Adrenal gland (tissue), 12 donors: ENCODE measurements around the gene BRD4. TPM values are rescaled to one million over a fixed set of nuclear protein-coding genes. Genes with fewer than 3 reads are reported as not detected.
A peak's percentile ranks its signal among the peaks of the same experiment; 100 is the strongest.

Experiments
- DNase-seq, 7 donors: peaks; one replicate each; pipeline ENCODE4 v3.0.0-alpha.2; 2019 to 2020
- H3K27ac ChIP-seq, 5 donors: fragments of 200-600 bp; sonication (generic) in 4 of 5; 1 replicate in 3 of 5; 2 replicates in 2 of 5; pipeline versions ENCODE4 v1.5.1 to v1.8.0; 2016 to 2020; ENCODE audit warnings: mild to moderate bottlenecking in 1 of 5
- H3K27me3 ChIP-seq: fragments of 200-600 bp; 2 replicates; pipeline ENCODE4 v1.8.0; 2021
- H3K36me3 ChIP-seq, 2 donors: fragments of 200-600 bp; replicated peaks in 1 of 2; 1 replicate in 1 of 2; 2 replicates in 1 of 2; pipeline versions ENCODE4 v1.5.1 to v1.8.0; 2018 to 2022
- H3K4me1 ChIP-seq, 2 donors: fragments of 200-600 bp; replicated peaks in 1 of 2; 1 replicate in 1 of 2; 2 replicates in 1 of 2; pipeline versions ENCODE4 v1.5.1 to v1.8.0; 2018 to 2021
- H3K4me3 ChIP-seq, 4 donors: fragments of 200-600 bp; sonication (generic) in 3 of 4; one replicate each; pipeline ENCODE4 v1.5.1; 2016 to 2018
- H3K9me3 ChIP-seq, 3 donors: fragments of 200-600 bp; sonication (generic) in 1 of 3; replicated peaks in 1 of 3; 1 replicate in 2 of 3; 2 replicates in 1 of 3; pipeline versions ENCODE4 v1.5.1 to v1.8.0; 2016 to 2021
- CTCF ChIP-seq, 6 experiments: fragments of 450-650 bp in 4 of 6; fragments of 200-600 bp in 2 of 6; sonication (generic) in 1 of 6; IDR thresholded peaks; 1 replicate in 5 of 6; 2 replicates in 1 of 6; pipeline versions ENCODE4 v1.5.1 to v1.8.0; 2016 to 2021; ENCODE audit warnings: antibody characterized with exemption in 6 of 6, mild to moderate bottlenecking in 2 of 6, moderate library complexity in 1 of 6
- POLR2A ChIP-seq, 2 donors: fragments of 450-650 bp; IDR thresholded peaks; one replicate each; pipeline ENCODE4 v1.6.1; 2017; ENCODE audit warnings: antibody characterized with exemption in 2 of 2, mild to moderate bottlenecking in 2 of 2, moderate library complexity in 1 of 2
- WGBS, 4 donors: extraction: QIAGEN DNeasy Blood & Tissue Kit in 2 of 4; methylation state at CpG; one replicate each; pipeline versions ENCODE4 v1.1.5 to v1.1.7; 2013 to 2017; 5-methylcytosine and 5-hydroxymethylcytosine counted together
- intact Hi-C, 2 donors: fragments of 100-400 bp; cut with DNase I; formaldehyde crosslinking; loops; one replicate each; pipeline versions ENCODE4 v1.14.1 to v1.15.0; 2022 to 2023
- polyA plus RNA-seq, 3 donors: library from polyadenylated mRNA; stranded (reverse); fragments of 200-250 nt in 2 of 3; fragments of 350-450 nt in 1 of 3; fragmentation: Illumina TruSeq in 1 of 3; extraction: RNeasy Lipid Tissue Mini Kit (QIAGEN cat#74804) in 1 of 3; gene quantifications; one replicate each; pipeline ENCODE4 v1.2.3, GENCODE V29; 2013 to 2014
- total RNA-seq, 9 donors: library from RNA; depleted of rRNA in 4 of 9; stranded (reverse); fragments of >200 nt in 4 of 9; fragments of 120-200 nt in 1 of 9; fragmentation: NEBNext Ultra II Directional in 1 of 9; extraction: Animal tissue kit (Norgen Biotek cat#: 25700) in 1 of 9; gene quantifications; one replicate each; pipeline versions ENCODE4 v1.1.0 to v1.2.4, GENCODE V29; 2013 to 2023
- donor health status: healthy with polysubstance abuse.
- donor health status: Bipolar disorder and iron deficiency.
- donor health status: DM: yes; HTN: yes; CAD: no.
- donor health status: DM: no; HTN: no; CAD: no.
- donor health status: DM: no; HTN: no; CAD: no.
- donor health status: DM: yes; HTN: yes; CAD: no.

The BRD4 gene
- total and polyA plus RNA-seq, 12 donors, result 10.1 to 109 (median 34.9) TPM

- Histone ChIP-seq H3K4me3 (no peak overlapping the region), H3K4me1 (peaks cover 75 to 95% of the 10 kb centered on the region in 2 donors), H3K36me3 (no peaks in the 10 kb centered on the region), H3K27ac (peak overlapping the region; percentile 34 to 83 (median 75)), H3K9me3 (no peaks in the 10 kb centered on the region), H3K27me3 (no peaks in the 10 kb centered on the region)
- 6 to 13% (median 12%) methylated on average over 5 of the region's 5 CpGs for WGBS, 4 donors
- TF ChIP-seq POLR2A (IDR thresholded peaks at IDR 0.05) (peak in 1 of 2 donors; percentile 42), CTCF (IDR thresholded peaks at IDR 0.05) (no peak)
- DNase-seq, result peak; percentile 49 to 80 (median 75)
- intact Hi-C loops, result loop anchor here in 1 of 2 donors (5.0 kb wide), 1 partner anchor 46 kb away; no protein-coding TSS in a partner anchor
These were observed 8.7 kb downstream of the BRD4 start for GRCh38 chr19:15323496-15324235.

GRCh38 chr19:15321739-15322138 lies 10.6 kb downstream of the BRD4 start:
- Histone ChIP-seq H3K27me3 (no peaks in the 10 kb centered on the region), H3K4me3 (no peak overlapping the region), H3K27ac (peak overlapping the region in 3 of 5 donors; percentile 13 to 82 (median 49)), H3K36me3 (no peaks in the 10 kb centered on the region), H3K4me1 (peaks cover 78 to 96% of the 10 kb centered on the region in 2 donors), H3K9me3 (no peaks in the 10 kb centered on the region)
- WGBS, 4 donors, result 47 to 60% (median 53%) methylated on average over 2 of the region's 2 CpGs
- DNase-seq, result no peak
- intact Hi-C loops, result loop anchor here in 1 of 2 donors (5.0 kb wide), 1 partner anchor 44 kb away; no protein-coding TSS in a partner anchor
- no peak for TF ChIP-seq CTCF (IDR thresholded peaks at IDR 0.05)
- no peak for TF ChIP-seq POLR2A (IDR thresholded peaks at IDR 0.05)

GRCh38 chr19:15320116-15320515 lies 12.2 kb downstream of the BRD4 start:
- TF ChIP-seq POLR2A (IDR thresholded peaks at IDR 0.05) (no peak), CTCF (IDR thresholded peaks at IDR 0.05) (no peak)
- no peak for DNase-seq
- no peaks in the 10 kb centered on the region for H3K36me3 ChIP-seq
- peak overlapping the region in 1 of 5 donors; percentile 2 for H3K27ac ChIP-seq
- H3K4me1 ChIP-seq, result peaks cover 62 to 95% of the 10 kb centered on the region in 2 donors
- no peak overlapping the region for H3K4me3 ChIP-seq
- H3K9me3 ChIP-seq, result no peaks in the 10 kb centered on the region
- no peaks in the 10 kb centered on the region for H3K27me3 ChIP-seq
- intact Hi-C loops, result loop anchor here in 1 of 2 donors (5.0 kb wide), 1 partner anchor 43 kb away; no protein-coding TSS in a partner anchor
- WGBS, 4 donors, result 64 to 71% (median 68%) methylated on average over 4 of the region's 4 CpGs

- peaks cover 57 to 95% of the 10 kb centered on the region in 2 donors for H3K4me1 ChIP-seq
- 36 to 66% (median 45%) methylated on average over 6 of the region's 6 CpGs for WGBS, 4 donors
- no peaks in the 10 kb centered on the region for H3K9me3 ChIP-seq
- TF ChIP-seq CTCF (IDR thresholded peaks at IDR 0.05) (no peak), POLR2A (IDR thresholded peaks at IDR 0.05) (no peak)
- DNase-seq, result peak in 2 of 7 donors; percentile 16 to 38
- H3K27me3 ChIP-seq, result no peaks in the 10 kb centered on the region
- no peak overlapping the region for H3K4me3 ChIP-seq
- no peaks in the 10 kb centered on the region for H3K36me3 ChIP-seq
- H3K27ac ChIP-seq, result peak overlapping the region in 2 of 5 donors; percentile 51 to 67
- intact Hi-C loops, result no loop called here
These were observed 14.1 kb downstream of the BRD4 start for GRCh38 chr19:15318241-15318691.
